Neutrophil (primary cell): ENCODE data around the gene THEMIS2.

Experiments
- H3K27ac ChIP-seq: fragments of 200-600 bp; sonication (generic); 2 replicates; pipeline ENCODE4 v1.5.1; 2016; ENCODE audit warnings: mild to moderate bottlenecking, moderate library complexity
- H3K27me3 ChIP-seq: fragments of 200-600 bp; sonication (generic); 2 replicates; pipeline ENCODE4 v1.6.0; 2016; ENCODE audit warnings: mild to moderate bottlenecking
- H3K36me3 ChIP-seq: fragments of 200-600 bp; sonication (generic); 2 replicates; pipeline ENCODE4 v1.5.1; 2017
- H3K4me1 ChIP-seq, 2 experiments: fragments of 200-600 bp in 1 of 2; sonication (generic) in 1 of 2; 1 replicate in 1 of 2; 2 replicates in 1 of 2; pipeline versions ENCODE4 v1.5.1 to v1.6.1; 2013 to 2016; ENCODE audit warnings: low read depth in 1 of 2, low read length in 1 of 2, mild to moderate bottlenecking in 1 of 2, moderate library complexity in 1 of 2; ENCODE audit not compliant: control insufficient read depth in 1 of 2, insufficient read depth in 1 of 2
- H3K4me3 ChIP-seq, 2 experiments: fragments of 200-600 bp in 1 of 2; sonication (generic) in 1 of 2; 1 replicate in 1 of 2; 2 replicates in 1 of 2; pipeline ENCODE4 v1.5.1; 2013 to 2016; ENCODE audit warnings: low read depth in 1 of 2, low read length in 1 of 2, mild to moderate bottlenecking in 1 of 2, moderate library complexity in 1 of 2
- H3K9me3 ChIP-seq: fragments of 200-600 bp; sonication (generic); 2 replicates; pipeline ENCODE4 v1.5.1; 2016
- TF ChIP-seq, protein P1 (sequence below): fragments of 200-600 bp; sonication (generic); IDR thresholded peaks from 2 replicates; pipeline ENCODE4 v1.5.1; 2016; ENCODE audit warnings: antibody characterized with exemption

Gene THEMIS2

GRCh38 chr1:27872802-27873551 lies 633 bp downstream of the THEMIS2 start:
- no peaks in the 10 kb centered on the region for H3K27me3 ChIP-seq
- TF ChIP-seq, protein P1, sequence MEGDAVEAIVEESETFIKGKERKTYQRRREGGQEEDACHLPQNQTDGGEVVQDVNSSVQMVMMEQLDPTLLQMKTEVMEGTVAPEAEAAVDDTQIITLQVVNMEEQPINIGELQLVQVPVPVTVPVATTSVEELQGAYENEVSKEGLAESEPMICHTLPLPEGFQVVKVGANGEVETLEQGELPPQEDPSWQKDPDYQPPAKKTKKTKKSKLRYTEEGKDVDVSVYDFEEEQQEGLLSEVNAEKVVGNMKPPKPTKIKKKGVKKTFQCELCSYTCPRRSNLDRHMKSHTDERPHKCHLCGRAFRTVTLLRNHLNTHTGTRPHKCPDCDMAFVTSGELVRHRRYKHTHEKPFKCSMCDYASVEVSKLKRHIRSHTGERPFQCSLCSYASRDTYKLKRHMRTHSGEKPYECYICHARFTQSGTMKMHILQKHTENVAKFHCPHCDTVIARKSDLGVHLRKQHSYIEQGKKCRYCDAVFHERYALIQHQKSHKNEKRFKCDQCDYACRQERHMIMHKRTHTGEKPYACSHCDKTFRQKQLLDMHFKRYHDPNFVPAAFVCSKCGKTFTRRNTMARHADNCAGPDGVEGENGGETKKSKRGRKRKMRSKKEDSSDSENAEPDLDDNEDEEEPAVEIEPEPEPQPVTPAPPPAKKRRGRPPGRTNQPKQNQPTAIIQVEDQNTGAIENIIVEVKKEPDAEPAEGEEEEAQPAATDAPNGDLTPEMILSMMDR = no peak
- H3K4me1 ChIP-seq = peaks cover 71 to 89% of the 10 kb centered on the region in 2 experiments
- no peaks in the 10 kb centered on the region for H3K9me3 ChIP-seq
- H3K36me3 ChIP-seq = peaks cover 37% of the 10 kb centered on the region
- peak overlapping the region; percentile 88 to 99 for H3K4me3 ChIP-seq
- peak overlapping the region; percentile 97 for H3K27ac ChIP-seq

- peak overlapping the region; percentile 88 to 99 for H3K4me3 ChIP-seq
- H3K4me1 ChIP-seq = peaks cover 71 to 89% of the 10 kb centered on the region in 2 experiments
- no peaks in the 10 kb centered on the region for H3K27me3 ChIP-seq
- TF ChIP-seq, protein P1 = no peak
- no peaks in the 10 kb centered on the region for H3K9me3 ChIP-seq
- peak overlapping the region; percentile 97 for H3K27ac ChIP-seq
- H3K36me3 ChIP-seq = peaks cover 45% of the 10 kb centered on the region
These were observed 1.5 kb downstream of the THEMIS2 start for GRCh38 chr1:27873671-27874384.

DNA sequence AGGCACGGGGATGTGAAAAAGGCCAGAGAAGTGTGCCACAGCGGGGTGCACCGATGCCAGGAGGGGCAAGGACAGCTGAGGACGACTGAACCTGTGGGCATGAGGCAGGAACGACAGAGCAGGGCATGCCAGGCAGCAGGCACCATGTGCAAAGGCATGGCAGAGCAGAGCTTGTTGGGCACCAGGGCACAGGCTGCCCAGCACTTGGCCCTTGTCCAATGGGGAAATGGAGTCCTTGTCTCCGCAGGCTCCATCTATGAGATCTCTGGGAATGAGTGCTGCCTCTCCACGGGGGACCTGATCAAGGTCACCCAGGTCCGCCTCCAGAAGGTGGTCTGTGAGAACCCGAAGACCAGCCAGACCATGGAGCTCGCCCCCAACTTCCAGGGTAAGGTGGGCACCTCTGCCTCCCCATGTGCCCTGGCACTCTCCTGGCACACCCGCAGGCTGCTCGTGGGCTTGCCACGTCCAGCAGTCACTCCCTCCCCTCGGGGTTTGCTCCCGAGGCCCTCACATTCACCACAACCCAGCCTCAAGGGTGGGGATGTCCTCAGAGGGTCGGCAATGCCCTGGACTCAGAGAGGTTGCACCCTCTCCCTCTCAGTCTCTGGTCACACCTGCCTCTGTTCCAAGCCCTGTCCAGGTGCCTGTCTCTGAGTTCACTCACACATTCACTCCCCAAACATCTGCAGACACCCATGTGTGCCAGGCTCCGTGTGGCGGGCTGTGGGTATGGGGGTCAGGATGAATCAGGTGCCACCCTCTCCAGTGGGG lies 4.2 kb downstream of the THEMIS2 start:
- H3K9me3 ChIP-seq = no peaks in the 10 kb centered on the region
- no peaks in the 10 kb centered on the region for H3K27me3 ChIP-seq
- peak overlapping the region; percentile 97 for H3K27ac ChIP-seq
- peaks cover 62 to 75% of the 10 kb centered on the region in 2 experiments for H3K4me1 ChIP-seq
- peaks cover 72% of the 10 kb centered on the region for H3K36me3 ChIP-seq
- peak overlapping the region; percentile 34 to 88 for H3K4me3 ChIP-seq
- TF ChIP-seq, protein P1 = no peak

DNA sequence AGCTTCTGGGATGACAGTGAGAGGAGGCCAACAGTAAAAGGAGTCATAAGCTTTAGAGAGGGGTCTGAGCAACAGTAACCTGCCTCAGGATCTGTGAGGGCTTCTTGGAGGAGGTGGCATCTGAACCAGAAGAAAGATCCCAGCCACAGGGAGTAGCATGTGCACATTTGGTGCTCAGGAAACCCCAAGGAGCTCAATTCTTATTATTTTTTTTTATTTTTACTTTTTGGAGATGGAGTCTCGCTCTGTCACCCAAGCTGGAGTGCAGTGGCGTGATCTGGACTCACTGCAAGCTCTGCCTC lies 4.7 kb downstream of the THEMIS2 start:
- Histone ChIP-seq H3K4me1 (peaks cover 62 to 73% of the 10 kb centered on the region in 2 experiments), H3K27ac (peak overlapping the region; percentile 97), H3K27me3 (no peaks in the 10 kb centered on the region), H3K36me3 (peaks cover 78% of the 10 kb centered on the region), H3K4me3 (peak overlapping the region in 1 of 2 experiments; percentile 88), H3K9me3 (no peaks in the 10 kb centered on the region)
- TF ChIP-seq, protein P1 = no peak

DNA sequence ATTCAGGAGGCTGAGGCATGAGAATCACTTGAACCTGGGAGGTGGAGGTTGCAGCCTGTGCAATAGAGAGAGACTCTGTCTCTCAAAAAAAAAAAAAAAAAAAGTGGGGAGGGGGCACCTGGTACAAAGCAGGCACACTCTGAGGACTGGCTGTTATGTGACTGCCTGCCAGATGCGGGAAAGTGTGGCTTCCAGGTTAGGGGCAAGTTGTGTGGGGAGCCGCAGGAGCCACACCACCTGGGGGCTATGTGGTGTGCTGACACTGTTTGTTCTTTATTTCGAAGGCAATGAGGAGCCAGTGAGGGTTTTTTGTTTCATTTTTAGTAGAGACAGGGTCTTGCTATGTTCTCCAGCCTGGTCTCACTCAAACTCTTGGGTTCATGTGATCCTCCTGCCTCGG lies 5.7 kb downstream of the THEMIS2 start:
- TF ChIP-seq, protein P1 = no peak
- peak overlapping the region; percentile 21 to 24 for H3K4me3 ChIP-seq
- H3K9me3 ChIP-seq = no peaks in the 10 kb centered on the region
- H3K4me1 ChIP-seq = peaks cover 70 to 82% of the 10 kb centered on the region in 2 experiments
- H3K36me3 ChIP-seq = peaks cover 87% of the 10 kb centered on the region
- no peaks in the 10 kb centered on the region for H3K27me3 ChIP-seq
- H3K27ac ChIP-seq = peak overlapping the region; percentile 97
